Neural cell (in vitro differentiated cells): Measurements from ENCODE around the gene COPS8. TPM values are rescaled to one million over a fixed set of nuclear protein-coding genes. Genes with fewer than 3 reads are reported as not detected.
A peak's percentile ranks its signal among the peaks of the same experiment; 100 is the strongest.

Source experiments
- H2AFZ ChIP-seq: fragments of 200-600, 300-800 bp; sonication (generic), shearing (Covaris generic); 2 replicates; pipeline ENCODE4 v1.6.0; 2014; ENCODE audit warnings: low read depth, mild to moderate bottlenecking, antibody characterized with exemption, low read length, moderate library complexity
- H3F3A ChIP-seq: fragments of 200-600 bp; shearing (Covaris generic); 2 replicates; pipeline ENCODE4 v1.6.1; 2016; ENCODE audit warnings: mild to moderate bottlenecking, moderate library complexity, mixed read lengths, antibody characterized with exemption, low read length; ENCODE audit not compliant: insufficient read depth, poor library complexity, severe bottlenecking
- H3K27ac ChIP-seq: fragments of 200-600, 300-800 bp; sonication (generic), shearing (Covaris generic); 2 replicates; pipeline ENCODE4 v1.5.1; 2014; ENCODE audit warnings: mild to moderate bottlenecking, low read length, moderate library complexity
- H3K27me3 ChIP-seq: fragments of 300-800, 200-600 bp; sonication (generic), shearing (Covaris generic); 2 replicates; pipeline ENCODE4 v1.6.0; 2014; ENCODE audit warnings: mild to moderate bottlenecking, low read depth, low read length, moderate library complexity; ENCODE audit not compliant: insufficient read depth
- H3K36me3 ChIP-seq: fragments of 300-800, 200-600 bp; sonication (generic), shearing (Covaris generic); 2 replicates; pipeline ENCODE4 v1.5.1; 2014; ENCODE audit warnings: mild to moderate bottlenecking, antibody characterized with exemption, low read length, moderate library complexity; ENCODE audit not compliant: insufficient read depth
- H3K4me2 ChIP-seq: fragments of 300-800, 200-600 bp; sonication (generic), shearing (Covaris generic); 2 replicates; pipeline ENCODE4 v1.6.0; 2014; ENCODE audit warnings: mild to moderate bottlenecking, low read length
- H3K4me3 ChIP-seq: fragments of 300-800, 200-600 bp; sonication (generic), shearing (Covaris generic); 2 replicates; pipeline ENCODE4 v1.5.1; 2014; ENCODE audit warnings: mild to moderate bottlenecking, low read length, moderate library complexity
- H3K79me2 ChIP-seq: fragments of 200-600 bp; shearing (Covaris generic); replicated peaks from 2 replicates; pipeline ENCODE4 v1.6.0; 2014; ENCODE audit warnings: mild to moderate bottlenecking, low read length, moderate library complexity; ENCODE audit not compliant: insufficient read depth
- H3K9ac ChIP-seq: fragments of 300-800, 200-600 bp; sonication (generic), shearing (Covaris generic); 2 replicates; pipeline ENCODE4 v1.6.1; 2016; ENCODE audit warnings: mild to moderate bottlenecking, low read length, mixed read lengths
- H3K9me2 ChIP-seq: fragments of 200-600 bp; shearing (Covaris generic); 2 replicates; pipeline ENCODE4 v1.6.1; 2016; ENCODE audit warnings: mild to moderate bottlenecking, low read length, mixed read lengths; ENCODE audit not compliant: insufficient read depth
- H3K9me3 ChIP-seq: fragments of 200-600, 300-800 bp; sonication (generic), shearing (Covaris generic); 2 replicates; pipeline ENCODE4 v1.6.1; 2016; ENCODE audit warnings: mild to moderate bottlenecking, mixed run types, low read length, moderate library complexity, mixed read lengths
- H4K20me1 ChIP-seq: fragments of 200-600 bp; shearing (Covaris generic); 2 replicates; pipeline ENCODE4 v1.6.1; 2016; ENCODE audit warnings: mild to moderate bottlenecking, mixed run types; ENCODE audit not compliant: insufficient read depth
- CTCF ChIP-seq: fragments of 450-650 bp; IDR thresholded peaks from 2 replicates; pipeline ENCODE4 v1.5.1; 2014; ENCODE audit warnings: antibody characterized with exemption, mild to moderate bottlenecking, moderate library complexity; ENCODE audit not compliant: poor library complexity, severe bottlenecking
- EP300 ChIP-seq: fragments of 450-650 bp; conservative IDR thresholded peaks from 2 replicates; pipeline ENCODE4 v1.6.1; 2014; ENCODE audit warnings: antibody characterized with exemption, mild to moderate bottlenecking, moderate library complexity; ENCODE audit not compliant: poor library complexity, severe bottlenecking
- EZH2 ChIP-seq: fragments of 200-600, 300-800 bp; shearing (Covaris generic), sonication (generic); IDR thresholded peaks from 2 replicates; pipeline ENCODE4 v1.6.1; 2014; ENCODE audit warnings: antibody characterized with exemption, low read length, borderline replicate concordance, mild to moderate bottlenecking; ENCODE audit not compliant: insufficient read depth, poor library complexity, severe bottlenecking
- MXI1 ChIP-seq: fragments of 450-650 bp; conservative IDR thresholded peaks from 2 replicates; pipeline ENCODE4 v1.6.1; 2014; ENCODE audit warnings: antibody characterized with exemption, mild to moderate bottlenecking; ENCODE audit not compliant: poor library complexity, severe bottlenecking
- POLR2AphosphoS5 ChIP-seq: IDR thresholded peaks from 2 replicates; pipeline ENCODE4 v1.6.1; 2012
- RAD21 ChIP-seq: fragments of 450-650 bp; conservative IDR thresholded peaks from 2 replicates; pipeline ENCODE4 v1.6.1; 2014; ENCODE audit warnings: antibody characterized with exemption, mild to moderate bottlenecking, moderate library complexity
- REST ChIP-seq: IDR thresholded peaks from 2 replicates; pipeline ENCODE4 v1.6.1; 2012; ENCODE audit warnings: borderline replicate concordance
- SMC3 ChIP-seq: fragments of 450-650 bp; conservative IDR thresholded peaks from 2 replicates; pipeline ENCODE4 v1.6.1; 2014; ENCODE audit warnings: antibody characterized with exemption, mild to moderate bottlenecking, moderate library complexity; ENCODE audit not compliant: poor library complexity
- TAF1 ChIP-seq: IDR thresholded peaks from 2 replicates; pipeline ENCODE4 v1.6.1; 2012; ENCODE audit warnings: low read depth
- polyA plus RNA-seq: library from polyadenylated mRNA; depleted of rRNA; stranded (reverse); fragments of >200 nt; gene quantifications from 2 replicates; pipeline ENCODE4 v1.2.3, GENCODE V29; 2014

COPS8 gene
- polyA plus RNA-seq, 1 donor from 2014 or later: 269 TPM

GRCh38 chr2:237083026-237083425 lies 2.7 kb upstream of the COPS8 start:
- H2AFZ ChIP-seq: no peak overlapping the region
- H3K4me2 ChIP-seq: no peak overlapping the region
- no peaks in the 10 kb centered on the region for H4K20me1 ChIP-seq
- H3F3A ChIP-seq: no peaks in the 10 kb centered on the region
- no peaks in the 10 kb centered on the region for H3K36me3 ChIP-seq
- no peaks in the 10 kb centered on the region for H3K27me3 ChIP-seq
- no peak overlapping the region for H3K4me3 ChIP-seq
- TF ChIP-seq EP300 (no peak), MXI1 (no peak), REST (no peak), SMC3 (no peak), EZH2 (no peak), TAF1 (no peak), POLR2AphosphoS5 (no peak), CTCF (no peak), RAD21 (no peak)
- no peaks in the 10 kb centered on the region for H3K9me2 ChIP-seq
- no peak overlapping the region for H3K27ac ChIP-seq
- peaks cover 21% of the 10 kb centered on the region for H3K79me2 ChIP-seq
- H3K9me3 ChIP-seq: no peaks in the 10 kb centered on the region
- H3K9ac ChIP-seq: no peak overlapping the region

- Histone ChIP-seq H4K20me1 (no peaks in the 10 kb centered on the region), H3K79me2 (peaks cover 31% of the 10 kb centered on the region), H3K9me3 (no peaks in the 10 kb centered on the region), H3K4me2 (peak overlapping the region; percentile 56), H3K27ac (no peak overlapping the region), H3K27me3 (no peaks in the 10 kb centered on the region), H3K9ac (no peak overlapping the region), H3K9me2 (no peaks in the 10 kb centered on the region), H2AFZ (no peak overlapping the region), H3F3A (no peaks in the 10 kb centered on the region), H3K4me3 (peak overlapping the region; percentile 80), H3K36me3 (no peaks in the 10 kb centered on the region)
- no peak for TF ChIP-seq REST
Observed at GRCh38 chr2:237084444-237084843, 1.2 kb upstream of the COPS8 start.
